ENCODE measurements around the gene EPHA6.

Gene EPHA6

GRCh38 chr3:97658668-97659285 is 844.4 kb downstream of the EPHA6 start:
- peak; percentile 25 for DNase-seq

GRCh38 chr3:97662264-97662663 is 847.9 kb downstream of the EPHA6 start:
- no peak for DNase-seq

GRCh38 chr3:97662762-97663161 is 848.4 kb downstream of the EPHA6 start:
- DNase-seq: no peak

- DNase-seq: no peak
Measured at GRCh38 chr3:97665896-97666295, 851.5 kb downstream of the EPHA6 start.

GRCh38 chr3:97670952-97671351 is 856.6 kb downstream of the EPHA6 start:
- DNase-seq: no peak

- no peak for DNase-seq
Measured at GRCh38 chr3:97673357-97673997, 859.1 kb downstream of the EPHA6 start.

- DNase-seq: no peak
Measured at GRCh38 chr3:97674461-97674860, 860.1 kb downstream of the EPHA6 start.

GRCh38 chr3:97680210-97680609 is 865.8 kb downstream of the EPHA6 start:
- no peak for DNase-seq

GRCh38 chr3:97680696-97681095 is 866.3 kb downstream of the EPHA6 start:
- DNase-seq: no peak

- DNase-seq: no peak
Measured at GRCh38 chr3:97684490-97684889, 870.1 kb downstream of the EPHA6 start.

GRCh38 chr3:97686258-97686657 is 871.9 kb downstream of the EPHA6 start:
- DNase-seq: no peak

GRCh38 chr3:97687734-97688133 is 873.3 kb downstream of the EPHA6 start:
- DNase-seq: no peak

GRCh38 chr3:97689111-97689510 is 874.7 kb downstream of the EPHA6 start:
- no peak for DNase-seq

GRCh38 chr3:97689962-97690361 is 875.6 kb downstream of the EPHA6 start:
- DNase-seq: no peak

GRCh38 chr3:97691354-97691753 is 877.0 kb downstream of the EPHA6 start:
- DNase-seq: no peak

GRCh38 chr3:97692389-97692788 is 878.0 kb downstream of the EPHA6 start:
- DNase-seq: no peak

- DNase-seq: no peak
Measured at GRCh38 chr3:97692831-97693230, 878.4 kb downstream of the EPHA6 start.

GRCh38 chr3:97694876-97695275 is 880.5 kb downstream of the EPHA6 start:
- no peak for DNase-seq

- DNase-seq: no peak
Measured at GRCh38 chr3:97698691-97699090, 884.3 kb downstream of the EPHA6 start.

- DNase-seq: no peak
Measured at GRCh38 chr3:97699889-97700288, 885.5 kb downstream of the EPHA6 start.

GRCh38 chr3:97705764-97706163 is 891.4 kb downstream of the EPHA6 start:
- no peak for DNase-seq

- no peak for DNase-seq
Measured at GRCh38 chr3:97706226-97706625, 891.8 kb downstream of the EPHA6 start.

- no peak for DNase-seq
Measured at GRCh38 chr3:97711654-97712053, 897.3 kb downstream of the EPHA6 start.

- DNase-seq: no peak
Measured at GRCh38 chr3:97712919-97713318, 898.5 kb downstream of the EPHA6 start.

- DNase-seq: no peak
Measured at GRCh38 chr3:97713634-97714033, 899.2 kb downstream of the EPHA6 start.

All from fibroblast of upper back skin (primary cell).